Heart right ventricle (tissue), 16 donors: Measurements from ENCODE around the gene PPP1R10. TPM values are rescaled to one million over a fixed set of nuclear protein-coding genes. Genes with fewer than 3 reads are reported as not detected.

ENCODE experiments used
- ATAC-seq, 8 donors: fragments of 200-7000 bp; cut with Tn5 transposase; one replicate each; pipeline ENCODE4 v1.9.1; 2020; ENCODE audit warnings: mild to moderate bottlenecking in 8 of 8, moderate library complexity in 8 of 8, moderate number of reproducible peaks in 1 of 8
- DNase-seq, 2 donors: peaks; one replicate each; pipeline ENCODE4 v3.0.0-alpha.2; 2020
- H3K27ac ChIP-seq, 10 donors: fragments of 200-600 bp; sonication (generic) in 2 of 10; one replicate each; pipeline versions ENCODE4 v1.5.0 to v1.8.0; 2020 to 2022; ENCODE audit warnings: mild to moderate bottlenecking in 3 of 10
- H3K27me3 ChIP-seq, 7 donors: fragments of 200-600 bp; one replicate each; pipeline ENCODE4 v1.8.0; 2021 to 2022; ENCODE audit warnings: mild to moderate bottlenecking in 2 of 7
- H3K36me3 ChIP-seq, 9 donors: fragments of 200-600 bp; sonication (generic) in 1 of 9; one replicate each; pipeline versions ENCODE4 v1.5.0 to v1.8.0; 2020 to 2022; ENCODE audit warnings: mild to moderate bottlenecking in 2 of 9
- H3K4me1 ChIP-seq, 9 donors: fragments of 200-600 bp; sonication (generic) in 1 of 9; one replicate each; pipeline versions ENCODE4 v1.5.0 to v1.8.0; 2020 to 2022; ENCODE audit warnings: mild to moderate bottlenecking in 4 of 9
- H3K4me3 ChIP-seq, 10 donors: fragments of 200-600 bp; sonication (generic) in 2 of 10; one replicate each; pipeline versions ENCODE4 v1.5.0 to v1.8.0; 2020 to 2022; ENCODE audit warnings: mild to moderate bottlenecking in 7 of 10, moderate library complexity in 2 of 10
- H3K9me3 ChIP-seq, 11 donors: fragments of 200-600 bp in 10 of 11; sonication (generic) in 2 of 11; one replicate each; pipeline versions ENCODE4 v1.5.0 to v1.8.0; 2013 to 2022; ENCODE audit warnings: mild to moderate bottlenecking in 2 of 11, control low read depth in 1 of 11, moderate library complexity in 1 of 11
- WGBS, 2 donors: extraction: QIAGEN DNeasy Blood & Tissue Kit; methylation state at CpG; one replicate each; pipeline ENCODE4 v1.1.7; 2013; ENCODE audit warnings: inconsistent platforms in 1 of 2; 5-methylcytosine and 5-hydroxymethylcytosine counted together
- intact Hi-C, 10 donors: fragments of 100-400 bp; cut with DNase I; formaldehyde crosslinking; loops; one replicate each; pipeline versions ENCODE4 v1.11.1 to v1.14.2; 2022
- polyA plus RNA-seq, 2 donors: library from polyadenylated mRNA; stranded (reverse); fragments of 200-250 nt; gene quantifications; one replicate each; pipeline ENCODE4 v1.2.3, GENCODE V29; 2013
- total RNA-seq, 10 donors: library from RNA; stranded (reverse); fragmentation: NEBNext Ultra II Directional in 3 of 10; extraction: Animal tissue kit (Norgen Biotek cat#: 25700) in 3 of 10; gene quantifications; one replicate each; pipeline versions ENCODE4 v1.2.1 to v1.2.4, GENCODE V29; 2021 to 2023
- TF ChIP-seq, protein P1 (sequence below), 9 donors: fragments of 200-600 bp; sonication (generic) in 2 of 9; IDR thresholded peaks; one replicate each; pipeline versions ENCODE4 v1.5.0 to v1.8.0; 2021 to 2022; ENCODE audit warnings: antibody characterized with exemption in 9 of 9, mild to moderate bottlenecking in 5 of 9, moderate library complexity in 1 of 9
- donor health status: Arrhythmogenic right ventricular cardiomyopathy.
- donor health status: ischemic (EF 13 %, LVEDD 7.1; RV severe dilation, severe dysfunction).
- donor health status: healthy with polysubstance abuse.
- donor health status: DM: no; HTN: yes; CAD: no.
- donor health status: DM: no; HTN: no; CAD: no.
- donor health status: ischemic (EF 25% LVEDD 6.9; RV normal size, moderate dysfunction).
- donor health status: ischemic (EF 25% LVEDD 5.7; RV mildly dilated, moderate dysfunction).
- donor health status: healthy.
- donor health status: DM: yes; HTN: yes; CAD: no.
- donor health status: Ischemic cardiomyopathy.
- donor health status: ischemic (EF 35%, LVEDD 5.7; RV mildly dilated, moderate dysfunction).
- donor health status: nonischemic (EF 11% LVEDD 7.7; RV severe dilation, severe dysfunction).
- donor health status: DM: yes; HTN: yes; CAD: no.
- donor health status: PGD.
- donor health status: ischemic (EF 29% LVEDD 5.4; RV normal size, mild dysfunction).
- donor health status: nonischemic (EF 23%, LVEDD 6.1; RV moderate dilation, normal function).

PPP1R10 gene
- total and polyA plus RNA-seq, 12 donors: 7.8 to 51.1 (median 30.1) TPM

- TF ChIP-seq, protein P1, sequence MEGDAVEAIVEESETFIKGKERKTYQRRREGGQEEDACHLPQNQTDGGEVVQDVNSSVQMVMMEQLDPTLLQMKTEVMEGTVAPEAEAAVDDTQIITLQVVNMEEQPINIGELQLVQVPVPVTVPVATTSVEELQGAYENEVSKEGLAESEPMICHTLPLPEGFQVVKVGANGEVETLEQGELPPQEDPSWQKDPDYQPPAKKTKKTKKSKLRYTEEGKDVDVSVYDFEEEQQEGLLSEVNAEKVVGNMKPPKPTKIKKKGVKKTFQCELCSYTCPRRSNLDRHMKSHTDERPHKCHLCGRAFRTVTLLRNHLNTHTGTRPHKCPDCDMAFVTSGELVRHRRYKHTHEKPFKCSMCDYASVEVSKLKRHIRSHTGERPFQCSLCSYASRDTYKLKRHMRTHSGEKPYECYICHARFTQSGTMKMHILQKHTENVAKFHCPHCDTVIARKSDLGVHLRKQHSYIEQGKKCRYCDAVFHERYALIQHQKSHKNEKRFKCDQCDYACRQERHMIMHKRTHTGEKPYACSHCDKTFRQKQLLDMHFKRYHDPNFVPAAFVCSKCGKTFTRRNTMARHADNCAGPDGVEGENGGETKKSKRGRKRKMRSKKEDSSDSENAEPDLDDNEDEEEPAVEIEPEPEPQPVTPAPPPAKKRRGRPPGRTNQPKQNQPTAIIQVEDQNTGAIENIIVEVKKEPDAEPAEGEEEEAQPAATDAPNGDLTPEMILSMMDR (IDR thresholded peaks at IDR 0.05): no peak
- H3K4me1 ChIP-seq: peaks cover 6 to 60% (median 54%) of the 10 kb centered on the region in 9 donors
Measured at GRCh38 chr6:30611150-30611855, 5.7 kb downstream of the PPP1R10 start.

DNA sequence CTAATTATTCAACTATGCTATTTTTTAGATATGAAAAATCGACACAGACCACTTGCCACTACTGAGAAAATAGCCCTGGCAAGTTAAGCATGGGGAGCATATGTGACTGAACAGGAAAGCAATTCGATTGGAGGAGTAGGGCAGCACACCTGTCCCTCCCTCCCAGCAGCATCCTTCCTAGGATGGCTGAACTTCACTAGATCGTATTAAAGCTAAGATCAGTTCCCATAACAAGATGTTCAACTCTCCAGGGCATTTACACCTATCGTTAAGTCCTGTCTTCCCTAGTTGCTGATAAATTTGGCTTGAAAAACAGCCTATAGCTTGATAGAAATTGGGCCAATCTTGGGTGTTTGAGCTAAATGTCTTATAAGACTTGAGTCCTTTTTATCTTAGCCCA lies 7.0 kb downstream of the PPP1R10 start:
- H3K27ac ChIP-seq: peak overlapping the region in 3 of 10 donors; percentile 5 to 38 (median 21)
- H3K27me3 ChIP-seq: no peaks in the 10 kb centered on the region
- WGBS, 2 donors: 78 to 82% methylated on average over 4 of the region's 4 CpGs
- no peak for DNase-seq
- intact Hi-C loops: no loop called here
- peaks cover 6 to 60% (median 54%) of the 10 kb centered on the region in 9 donors for H3K4me1 ChIP-seq
- TF ChIP-seq, protein P1 (IDR thresholded peaks at IDR 0.05): no peak
- ATAC-seq: no peak
- no peaks in the 10 kb centered on the region for H3K9me3 ChIP-seq
- H3K36me3 ChIP-seq: peaks cover 2 to 70% (median 42%) of the 10 kb centered on the region in 9 donors
- no peak overlapping the region for H3K4me3 ChIP-seq

More at GRCh38 chr6:30611150-30611855, 5.7 kb downstream of the PPP1R10 start:
- Histone ChIP-seq H3K9me3 (no peaks in the 10 kb centered on the region), H3K27me3 (no peaks in the 10 kb centered on the region), H3K4me3 (no peak overlapping the region), H3K27ac (peak overlapping the region in 2 of 10 donors; percentile 17 to 86), H3K36me3 (peaks cover 3 to 66% (median 35%) of the 10 kb centered on the region in 9 donors)
- 79 to 83% methylated on average over 9 of the region's 9 CpGs for WGBS, 2 donors
- DNase-seq: no peak
- no peak for ATAC-seq
- intact Hi-C loops: no loop called here

- Histone ChIP-seq H3K27ac (no peak overlapping the region), H3K4me1 (peaks cover 0 to 16% (median 0%) of the 10 kb centered on the region in 9 donors), H3K27me3 (no peaks in the 10 kb centered on the region), H3K36me3 (peaks cover 23 to 95% (median 82%) of the 10 kb centered on the region in 9 donors), H3K9me3 (no peaks in the 10 kb centered on the region), H3K4me3 (no peak overlapping the region)
- ATAC-seq (no peak), DNase-seq (no peak)
- TF ChIP-seq, protein P1 (IDR thresholded peaks at IDR 0.05): no peak
- intact Hi-C loops: loop anchor here in 3 of 10 donors (5.0 to 10.0 kb wide), 3 partner anchors 59 to 119 kb away; partner anchors contain the start of gene HLA-E (in 1 of the 3)
- 95 to 96% methylated on average over 13 of the region's 13 CpGs for WGBS, 2 donors
Measured at GRCh38 chr6:30603961-30604360, 13.1 kb downstream of the PPP1R10 start.

DNA sequence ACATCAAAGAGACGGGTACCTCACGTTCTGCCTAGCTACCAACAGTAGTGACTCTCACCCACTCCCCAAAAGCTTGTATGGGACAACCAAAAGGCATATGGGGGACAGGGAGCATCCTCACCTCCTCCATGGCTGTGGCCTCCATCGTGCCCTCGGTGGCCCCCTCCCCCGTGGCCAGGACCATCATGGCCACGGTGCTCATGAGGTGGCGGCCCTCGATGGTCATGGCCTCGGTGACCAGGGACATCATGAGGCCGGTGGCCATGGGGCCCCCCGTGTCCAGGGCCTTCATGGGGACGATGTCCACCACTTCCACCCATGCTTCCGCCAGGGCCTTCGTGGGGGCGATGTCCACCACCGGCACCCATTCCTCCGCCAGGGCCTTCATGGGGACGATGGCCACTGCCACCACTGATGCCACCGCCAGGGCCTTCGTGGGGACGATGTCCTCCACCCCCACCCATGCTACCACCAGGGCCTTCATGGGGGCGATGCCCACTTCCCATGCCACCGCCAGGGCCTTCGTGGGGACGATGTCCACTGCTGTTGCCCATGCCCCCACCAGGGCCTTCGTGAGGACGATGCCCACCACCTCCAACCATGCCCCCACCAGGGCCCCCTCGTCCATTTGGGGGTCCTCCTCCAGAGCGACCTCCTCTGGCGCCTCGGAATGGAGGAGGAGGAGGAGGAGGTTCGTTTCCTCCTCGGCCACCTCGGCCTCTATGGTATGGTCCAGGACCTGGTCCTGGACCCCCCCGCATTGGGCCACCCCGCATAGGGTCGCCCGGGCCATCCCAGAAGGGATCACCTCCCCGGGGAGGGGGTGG lies 15.0 kb downstream of the PPP1R10 start:
- no peaks in the 10 kb centered on the region for H3K9me3 ChIP-seq
- intact Hi-C loops: loop anchor here in 3 of 10 donors (5.0 to 10.0 kb wide), 3 partner anchors 57 to 117 kb away; partner anchors contain the start of gene HLA-E (in 1 of the 3)
- TF ChIP-seq, protein P1 (IDR thresholded peaks at IDR 0.05): no peak
- no peak overlapping the region for H3K4me3 ChIP-seq
- peak in 6 of 8 donors; percentile 8 to 25 (median 14) for ATAC-seq
- H3K27me3 ChIP-seq: no peaks in the 10 kb centered on the region
- DNase-seq: no peak
- H3K36me3 ChIP-seq: peaks cover 23 to 76% (median 64%) of the 10 kb centered on the region in 9 donors
- H3K4me1 ChIP-seq: peaks cover 0 to 15% (median 0%) of the 10 kb centered on the region in 9 donors
- 94 to 95% methylated on average over 39 of the region's 39 CpGs for WGBS, 2 donors
- H3K27ac ChIP-seq: no peak overlapping the region
